Gastroesophageal sphincter (tissue), 3 donors: ENCODE measurements around the gene RCOR3.

ENCODE experiments used
- CTCF ChIP-seq, 4 experiments: fragments of 200-600 bp in 2 of 4; fragments of 450-650 bp in 2 of 4; sonication (generic) in 1 of 4; IDR thresholded peaks; one replicate each; pipeline ENCODE4 v1.5.1; 2017 to 2019; ENCODE audit warnings: antibody characterized with exemption in 4 of 4, mild to moderate bottlenecking in 2 of 4, moderate library complexity in 2 of 4
- EP300 ChIP-seq: sonication (generic); formaldehyde crosslinking; IDR thresholded peaks from one replicate; pipeline ENCODE4 v1.6.1; 2017; ENCODE audit warnings: antibody characterized with exemption, mild to moderate bottlenecking
- POLR2A ChIP-seq, 2 donors: fragments of 450-650 bp; IDR thresholded peaks; one replicate each; pipeline ENCODE4 v1.6.1; 2017; ENCODE audit warnings: antibody characterized with exemption in 2 of 2, mild to moderate bottlenecking in 2 of 2, moderate library complexity in 1 of 2
- POLR2AphosphoS5 ChIP-seq: sonication (generic); formaldehyde crosslinking; IDR thresholded peaks from one replicate; pipeline ENCODE4 v1.6.1; 2017; ENCODE audit warnings: antibody characterized with exemption

DNA sequence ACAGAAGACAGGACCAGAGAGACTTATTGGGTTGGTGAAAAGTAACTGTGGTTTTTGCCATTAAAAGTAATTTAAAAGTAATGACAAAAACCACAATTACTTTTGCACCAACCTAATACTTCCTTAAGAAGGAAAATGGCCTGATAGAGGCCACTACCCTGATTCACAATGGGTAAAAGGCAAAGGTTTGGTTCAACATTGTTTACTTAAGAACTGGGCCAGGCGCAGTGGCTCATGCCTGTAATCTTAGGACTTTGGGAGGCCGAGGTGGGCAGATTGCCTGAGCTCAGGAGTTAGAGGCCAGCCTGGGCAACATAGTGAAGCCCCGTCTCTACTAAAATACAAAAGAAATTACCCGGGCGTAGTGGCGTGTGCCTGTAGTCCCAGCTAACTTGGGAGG lies 48.2 kb upstream of the RCOR3 start:
- TF ChIP-seq CTCF (IDR thresholded peaks at IDR 0.05) (no peak), POLR2A (IDR thresholded peaks at IDR 0.05) (no peak), POLR2AphosphoS5 (no peak), EP300 (no peak)
